Duodenal mucosa (tissue), 2 donors: ENCODE measurements around the gene HORMAD2.

Experiments used
- H3K27ac ChIP-seq: one replicate; pipeline ENCODE4 v1.7.0; 2013; ENCODE audit warnings: low read depth, low read length
- H3K27me3 ChIP-seq, 2 donors: one replicate each; pipeline ENCODE4 v1.7.0; 2013; ENCODE audit warnings: low read length in 2 of 2, control low read depth in 1 of 2; ENCODE audit not compliant: insufficient read depth in 2 of 2, control insufficient read depth in 1 of 2
- H3K36me3 ChIP-seq, 2 donors: one replicate each; pipeline ENCODE4 v1.7.0; 2013; ENCODE audit warnings: low read length in 2 of 2, control low read depth in 1 of 2; ENCODE audit not compliant: insufficient read depth in 2 of 2, control insufficient read depth in 1 of 2
- H3K4me1 ChIP-seq, 2 donors: one replicate each; pipeline ENCODE4 v1.7.0; 2013; ENCODE audit warnings: low read length in 2 of 2, control low read depth in 1 of 2; ENCODE audit not compliant: insufficient read depth in 2 of 2, control insufficient read depth in 1 of 2
- H3K4me3 ChIP-seq, 2 donors: one replicate each; pipeline ENCODE4 v1.7.0; 2013; ENCODE audit warnings: low read length in 2 of 2, low read depth in 1 of 2
- H3K9ac ChIP-seq, 2 donors: one replicate each; pipeline ENCODE4 v1.7.0; 2013; ENCODE audit warnings: low read length in 2 of 2, low read depth in 1 of 2
- H3K9me3 ChIP-seq, 2 donors: one replicate each; pipeline ENCODE4 v1.7.0; 2013; ENCODE audit warnings: low read length in 2 of 2, control low read depth in 1 of 2; ENCODE audit not compliant: control insufficient read depth in 1 of 2

Gene HORMAD2

DNA sequence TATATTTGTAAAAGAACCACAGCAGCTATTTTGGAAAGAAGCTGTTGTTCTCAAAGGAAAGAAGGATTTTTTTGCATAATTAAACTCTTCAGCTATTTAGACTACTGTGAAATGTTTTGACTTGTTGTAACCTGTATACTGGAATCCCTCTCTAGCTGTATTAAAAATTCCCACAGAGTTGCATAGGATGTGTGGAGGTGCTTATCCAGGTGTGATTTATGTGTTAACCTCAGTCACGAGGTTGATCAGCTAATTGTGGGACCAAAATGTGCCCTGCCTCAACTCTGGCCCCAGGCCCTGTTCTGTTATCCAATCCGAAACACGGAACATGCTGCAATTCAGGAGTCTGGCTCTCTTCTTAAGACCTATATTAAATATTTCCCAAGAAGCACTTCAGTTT lies 96.2 kb downstream of the HORMAD2 start:
- no peak overlapping the region for H3K9ac ChIP-seq
- H3K4me3 ChIP-seq, result no peak overlapping the region
- H3K9me3 ChIP-seq, result no peaks in the 10 kb centered on the region
- H3K36me3 ChIP-seq, result no peaks in the 10 kb centered on the region
- H3K27ac ChIP-seq, result no peak overlapping the region
- peaks cover 0 to 8% of the 10 kb centered on the region in 2 donors for H3K4me1 ChIP-seq
- H3K27me3 ChIP-seq, result no peaks in the 10 kb centered on the region

DNA sequence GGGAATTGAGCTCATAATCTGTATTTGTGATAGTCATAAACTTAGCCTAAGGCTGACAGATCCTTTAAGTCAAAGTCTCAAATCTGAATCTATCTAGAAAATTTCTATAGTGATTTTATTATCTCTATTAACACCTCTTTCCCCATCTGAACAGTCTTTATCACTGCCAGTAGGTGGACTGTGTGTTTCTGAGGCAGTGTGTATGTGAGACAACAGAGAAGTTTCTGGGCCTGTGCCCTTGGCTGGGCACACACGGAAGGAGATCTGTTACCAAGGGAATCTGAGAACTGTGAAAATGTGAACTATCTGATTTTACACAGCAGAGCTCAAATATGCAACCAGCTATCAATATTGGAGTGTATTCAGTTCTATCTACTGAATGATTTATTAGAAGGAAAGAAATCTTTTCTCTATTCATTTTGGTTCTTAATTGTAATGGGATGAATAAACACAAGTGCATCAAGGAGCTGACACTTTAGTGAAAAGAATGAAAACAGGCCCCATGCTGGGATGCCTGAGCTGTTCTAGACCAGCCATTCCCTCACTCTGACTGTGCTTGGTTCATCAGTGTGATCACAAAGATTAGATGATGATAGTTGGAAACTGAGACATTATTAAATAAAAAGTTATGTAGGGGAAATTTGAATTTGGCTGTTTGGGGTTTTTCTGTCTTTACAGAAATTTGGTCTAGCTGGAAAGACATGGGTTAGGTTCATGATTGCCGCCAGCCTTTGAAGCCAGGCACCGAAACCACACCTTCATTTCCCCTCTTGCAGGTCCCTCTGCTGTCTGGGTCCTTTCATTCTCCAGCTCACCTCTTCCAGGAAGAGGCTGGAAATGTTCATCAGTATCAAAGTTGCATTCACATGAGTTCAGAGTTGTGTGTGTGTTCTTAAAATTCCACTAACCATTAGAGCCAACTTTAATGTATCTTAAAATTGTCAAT lies 98.2 kb downstream of the HORMAD2 start:
- Histone ChIP-seq H3K27me3 (no peaks in the 10 kb centered on the region), H3K36me3 (no peaks in the 10 kb centered on the region), H3K9me3 (no peaks in the 10 kb centered on the region), H3K4me3 (no peak overlapping the region), H3K4me1 (peaks cover 4 to 24% of the 10 kb centered on the region in 2 donors), H3K9ac (no peak overlapping the region), H3K27ac (no peak overlapping the region)

DNA sequence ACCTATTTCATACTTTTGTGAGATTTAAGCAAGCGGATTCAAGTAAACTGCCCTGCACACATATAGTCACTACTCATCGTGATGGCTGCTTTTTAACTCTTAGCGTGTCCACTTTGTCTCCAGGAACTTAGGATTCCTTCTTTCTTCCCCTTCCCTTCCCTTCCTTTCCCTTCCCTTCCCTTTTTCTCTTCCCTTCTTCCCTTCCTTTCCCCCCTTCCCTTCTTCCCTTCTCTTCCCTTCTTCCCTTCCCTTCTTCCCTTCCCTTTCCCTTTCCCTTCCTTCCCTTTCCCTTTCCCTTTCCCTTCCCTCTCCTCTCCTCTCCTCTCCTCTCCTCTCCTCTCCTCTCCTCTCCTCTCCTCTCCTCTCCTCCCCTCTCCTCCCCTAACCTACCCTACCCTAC lies 100.4 kb downstream of the HORMAD2 start:
- Histone ChIP-seq H3K9me3 (no peaks in the 10 kb centered on the region), H3K9ac (no peak overlapping the region), H3K4me1 (peaks cover 9 to 35% of the 10 kb centered on the region in 2 donors), H3K27me3 (no peaks in the 10 kb centered on the region), H3K4me3 (no peak overlapping the region), H3K27ac (no peak overlapping the region), H3K36me3 (no peaks in the 10 kb centered on the region)

DNA sequence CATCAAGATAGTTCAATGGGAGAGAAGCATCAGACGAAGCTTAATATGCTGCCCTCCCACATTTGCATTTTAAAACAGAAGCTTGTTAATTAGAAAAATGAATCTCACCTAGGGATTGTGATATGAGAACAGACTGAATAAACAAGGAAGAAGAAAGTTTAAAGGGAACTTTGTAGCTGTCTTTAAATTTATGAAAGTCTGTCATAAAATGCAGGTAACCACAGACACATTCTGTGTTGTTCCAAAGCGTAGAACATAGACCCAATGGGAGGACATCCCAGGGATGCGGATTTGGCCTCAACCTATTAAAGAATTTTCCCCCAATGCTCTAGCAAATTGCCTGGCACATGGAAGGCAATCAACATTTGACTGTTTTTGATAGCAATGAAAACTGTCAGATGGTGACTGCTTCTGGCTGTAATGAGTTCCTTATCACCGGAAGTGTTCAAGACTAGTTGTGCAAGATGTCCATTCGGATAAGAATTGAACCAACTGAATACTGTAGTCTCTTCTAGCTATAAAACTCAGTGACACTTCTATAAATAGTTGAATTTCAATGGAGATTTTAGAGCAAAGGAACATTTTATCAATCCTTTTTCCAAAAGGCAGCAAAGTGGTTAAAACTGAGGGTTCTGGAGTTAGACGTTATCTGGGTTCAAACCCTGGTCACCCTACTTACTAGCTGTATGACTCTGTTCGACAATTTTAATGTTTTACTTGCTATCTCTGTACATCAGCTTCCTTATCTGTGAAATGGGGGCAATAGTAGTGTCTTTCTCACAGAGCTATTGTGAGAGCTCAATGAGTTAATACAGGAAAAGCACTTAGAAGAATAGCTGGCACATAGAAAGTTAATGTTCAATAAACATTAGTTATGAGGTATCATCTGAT lies 101.4 kb downstream of the HORMAD2 start:
- Histone ChIP-seq H3K27ac (no peak overlapping the region), H3K36me3 (no peaks in the 10 kb centered on the region), H3K4me3 (no peak overlapping the region), H3K9me3 (no peaks in the 10 kb centered on the region), H3K9ac (no peak overlapping the region), H3K27me3 (no peaks in the 10 kb centered on the region), H3K4me1 (peaks cover 18 to 45% of the 10 kb centered on the region in 2 donors)

DNA sequence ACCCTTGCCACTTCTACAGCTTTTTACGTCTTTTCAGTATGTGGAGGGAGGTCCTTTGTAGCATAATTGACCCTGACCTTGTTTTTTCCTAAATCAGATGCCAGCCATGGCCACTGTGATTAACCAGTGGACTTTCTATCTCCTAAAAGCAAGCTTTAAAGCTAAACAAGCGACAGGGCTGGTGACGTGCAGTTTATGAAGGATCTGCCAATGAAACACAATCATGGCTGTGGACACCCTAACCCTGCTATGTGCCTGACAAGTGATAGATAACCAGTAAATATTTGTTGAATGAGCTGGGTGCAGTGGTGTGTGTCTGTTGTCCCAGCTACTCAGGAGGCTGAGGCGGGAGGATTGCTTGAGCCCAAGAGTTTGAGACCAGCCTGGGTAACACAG lies 102.1 kb downstream of the HORMAD2 start:
- no peak overlapping the region for H3K4me3 ChIP-seq
- no peaks in the 10 kb centered on the region for H3K36me3 ChIP-seq
- H3K9me3 ChIP-seq, result no peaks in the 10 kb centered on the region
- H3K27ac ChIP-seq, result no peak overlapping the region
- no peaks in the 10 kb centered on the region for H3K27me3 ChIP-seq
- no peak overlapping the region for H3K9ac ChIP-seq
- peaks cover 18 to 51% of the 10 kb centered on the region in 2 donors for H3K4me1 ChIP-seq

DNA sequence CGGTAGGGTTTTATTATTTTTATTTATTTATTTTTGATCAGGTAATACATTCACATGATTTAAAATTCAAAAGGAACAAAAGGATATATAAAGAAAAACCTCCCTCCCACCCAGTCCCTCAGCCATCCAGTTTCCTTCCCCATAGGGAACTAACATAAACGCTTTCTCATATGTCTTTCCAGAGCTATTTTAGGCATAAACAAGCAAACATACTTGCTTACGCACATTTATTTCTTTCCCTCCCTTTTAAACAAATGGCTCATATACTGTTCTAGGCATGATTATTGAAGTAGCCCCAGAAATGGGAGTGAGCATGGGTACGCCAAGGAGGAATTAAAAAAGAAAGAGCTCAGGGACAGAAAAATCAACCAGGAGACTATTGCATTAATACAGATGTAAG lies 102.6 kb downstream of the HORMAD2 start:
- no peaks in the 10 kb centered on the region for H3K9me3 ChIP-seq
- no peak overlapping the region for H3K27ac ChIP-seq
- H3K36me3 ChIP-seq, result no peaks in the 10 kb centered on the region

DNA sequence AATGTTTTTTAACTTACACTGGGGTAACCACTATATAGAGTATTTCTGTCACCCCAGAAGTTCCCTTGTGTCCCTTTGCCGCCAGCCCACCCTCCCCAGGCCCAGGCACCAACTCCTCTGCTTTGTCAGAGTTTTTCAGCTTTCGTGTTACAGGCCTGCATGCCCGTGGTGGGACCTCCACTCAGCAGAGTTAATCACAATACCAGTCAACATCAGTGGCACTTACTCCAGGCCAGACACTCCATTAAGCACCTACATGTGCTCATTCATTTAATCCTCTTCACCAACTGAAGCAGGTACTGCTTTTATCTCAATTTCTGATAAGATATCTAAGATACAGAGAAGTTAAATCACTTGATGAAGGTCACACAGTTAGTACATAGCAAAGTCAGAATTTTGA lies 103.0 kb downstream of the HORMAD2 start:
- no peaks in the 10 kb centered on the region for H3K9me3 ChIP-seq
- no peak overlapping the region for H3K27ac ChIP-seq
- H3K27me3 ChIP-seq, result no peaks in the 10 kb centered on the region
- H3K36me3 ChIP-seq, result no peaks in the 10 kb centered on the region
- no peak overlapping the region for H3K4me3 ChIP-seq
- H3K9ac ChIP-seq, result no peak overlapping the region
- peaks cover 18 to 49% of the 10 kb centered on the region in 2 donors for H3K4me1 ChIP-seq

More for the DNA sequence above, 102.6 kb downstream of the HORMAD2 start:
- Histone ChIP-seq H3K4me1 (peaks cover 18 to 54% of the 10 kb centered on the region in 2 donors), H3K9ac (no peak overlapping the region), H3K4me3 (no peak overlapping the region), H3K27me3 (no peaks in the 10 kb centered on the region)

DNA sequence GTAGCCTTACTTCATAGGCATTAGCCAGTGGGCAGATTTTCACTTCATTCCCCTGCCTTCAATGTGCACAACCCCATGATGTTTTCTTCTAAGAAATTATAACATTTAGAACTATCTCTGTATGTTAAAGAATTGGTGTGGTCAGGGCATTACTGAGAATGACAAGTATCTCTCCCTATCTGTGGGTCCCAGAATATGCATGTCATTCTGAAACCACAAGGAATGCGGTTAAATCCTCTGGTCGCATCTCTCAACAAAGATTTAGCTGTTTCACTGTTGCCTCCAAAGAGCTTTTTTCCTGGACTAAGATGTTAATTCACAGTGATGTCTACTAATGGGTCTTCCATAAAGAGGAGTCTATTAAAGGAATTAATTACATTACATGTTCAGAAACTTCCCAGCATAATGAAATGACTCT lies 103.6 kb downstream of the HORMAD2 start:
- no peaks in the 10 kb centered on the region for H3K27me3 ChIP-seq
- H3K4me1 ChIP-seq, result peaks cover 18 to 49% of the 10 kb centered on the region in 2 donors
- no peaks in the 10 kb centered on the region for H3K36me3 ChIP-seq
- H3K9me3 ChIP-seq, result no peaks in the 10 kb centered on the region
- H3K4me3 ChIP-seq, result no peak overlapping the region
- H3K27ac ChIP-seq, result no peak overlapping the region
- no peak overlapping the region for H3K9ac ChIP-seq

DNA sequence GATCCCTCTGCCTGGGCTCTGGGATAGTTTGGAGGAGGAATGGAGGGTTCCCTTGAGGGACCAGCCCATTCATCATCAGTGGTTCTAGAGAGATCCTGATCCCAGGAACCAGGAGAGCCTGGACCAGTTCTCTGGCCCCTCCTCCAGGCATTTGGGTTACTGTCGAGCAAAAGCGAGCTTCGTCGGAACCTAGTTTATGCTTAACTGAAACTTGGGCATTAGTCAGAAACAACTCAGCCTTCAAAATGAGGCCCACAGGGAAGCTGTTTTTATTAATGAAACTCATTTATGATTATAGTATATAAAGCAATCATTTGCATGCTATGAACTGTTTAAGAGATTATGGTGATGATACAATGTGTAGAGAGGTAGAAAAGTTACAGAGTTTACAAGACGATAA lies 104.9 kb downstream of the HORMAD2 start:
- Histone ChIP-seq H3K36me3 (no peaks in the 10 kb centered on the region), H3K27me3 (no peaks in the 10 kb centered on the region), H3K9me3 (no peaks in the 10 kb centered on the region), H3K27ac (no peak overlapping the region), H3K4me1 (peaks cover 18 to 49% of the 10 kb centered on the region in 2 donors), H3K4me3 (no peak overlapping the region), H3K9ac (no peak overlapping the region)

DNA sequence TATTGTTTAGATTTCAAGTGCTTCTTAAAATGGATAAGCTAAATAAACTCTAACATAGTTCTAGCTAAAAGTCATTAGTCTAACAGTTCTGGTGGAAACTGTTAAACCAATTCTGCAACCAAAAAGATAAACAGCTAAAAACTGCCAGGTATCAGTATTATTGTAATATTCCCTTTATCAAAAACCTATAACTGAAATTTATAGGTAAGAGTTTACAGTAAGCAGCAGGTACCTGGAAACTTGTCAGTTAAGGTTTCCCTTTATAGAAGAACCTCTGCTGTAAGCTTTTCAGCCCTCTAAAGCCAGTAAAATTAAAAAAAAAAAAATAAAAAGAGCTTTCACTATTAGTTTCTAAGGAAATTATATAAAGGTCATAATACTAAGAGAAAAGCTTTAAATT lies 105.3 kb downstream of the HORMAD2 start:
- no peak overlapping the region for H3K27ac ChIP-seq
- H3K4me3 ChIP-seq, result no peak overlapping the region
- peaks cover 18 to 49% of the 10 kb centered on the region in 2 donors for H3K4me1 ChIP-seq
- H3K27me3 ChIP-seq, result no peaks in the 10 kb centered on the region
- H3K9ac ChIP-seq, result no peak overlapping the region
- no peaks in the 10 kb centered on the region for H3K36me3 ChIP-seq
- H3K9me3 ChIP-seq, result no peaks in the 10 kb centered on the region
